ENCODE data around the gene TIMM13.
A peak's percentile ranks its signal among the peaks of the same experiment; 100 is the strongest.

Gene TIMM13

GRCh38 chr19:2433854-2434253, 6.5 kb upstream of the TIMM13 start:
- H3K27ac ChIP-seq: no peak overlapping the region
- no peak overlapping the region for H3K4me3 ChIP-seq

GRCh38 chr19:2432131-2432848, 4.9 kb upstream of the TIMM13 start:
- no peak overlapping the region for H3K27ac ChIP-seq

GRCh38 chr19:2431318-2432055, 4.1 kb upstream of the TIMM13 start:
- H3K4me3 ChIP-seq: no peak overlapping the region
- no peak overlapping the region for H3K27ac ChIP-seq

More at GRCh38 chr19:2432131-2432848, 4.9 kb upstream of the TIMM13 start:
- H3K4me3 ChIP-seq: no peak overlapping the region

- Histone ChIP-seq H3K4me3 (no peak overlapping the region), H3K27ac (no peak overlapping the region)
Observed at GRCh38 chr19:2429917-2430535, 2.6 kb upstream of the TIMM13 start.

- H3K4me3 ChIP-seq: peak overlapping the region in 1 of 7 experiments; percentile 80
- peak overlapping the region in 9 of 21 experiments; percentile 14 to 99 (median 96) for H3K27ac ChIP-seq
Observed at GRCh38 chr19:2428756-2429711, 1.6 kb upstream of the TIMM13 start.

GRCh38 chr19:2428321-2428690, 920 bp upstream of the TIMM13 start:
- Histone ChIP-seq H3K4me3 (peak overlapping the region; percentile 78 to 99 (median 85)), H3K27ac (peak overlapping the region in 20 of 21 experiments; percentile 14 to 100 (median 98))

- peak overlapping the region; percentile 46 to 100 (median 97) for H3K27ac ChIP-seq
Observed at GRCh38 chr19:2426611-2427428, 566 bp downstream of the TIMM13 start.

GRCh38 chr19:2425622-2426581, 1.5 kb downstream of the TIMM13 start:
- peak overlapping the region in 6 of 21 experiments; percentile 93 to 100 (median 98) for H3K27ac ChIP-seq
- H3K4me3 ChIP-seq: peak overlapping the region; percentile 78 to 99 (median 85)

More at GRCh38 chr19:2426611-2427428, 566 bp downstream of the TIMM13 start:
- H3K4me3 ChIP-seq: peak overlapping the region; percentile 78 to 99 (median 85)

GRCh38 chr19:2424686-2425621, 2.4 kb downstream of the TIMM13 start:
- peak overlapping the region in 2 of 21 experiments; percentile 8 to 34 for H3K27ac ChIP-seq

GRCh38 chr19:2423915-2424685, 3.3 kb downstream of the TIMM13 start:
- H3K4me3 ChIP-seq: no peak overlapping the region
- no peak overlapping the region for H3K27ac ChIP-seq

More at GRCh38 chr19:2424686-2425621, 2.4 kb downstream of the TIMM13 start:
- peak overlapping the region in 4 of 7 experiments; percentile 13 to 25 (median 14) for H3K4me3 ChIP-seq

- Histone ChIP-seq H3K27ac (no peak overlapping the region), H3K4me3 (no peak overlapping the region)
Observed at GRCh38 chr19:2423071-2423914, 4.1 kb downstream of the TIMM13 start.

- Histone ChIP-seq H3K4me3 (no peak overlapping the region), H3K27ac (no peak overlapping the region)
Observed at GRCh38 chr19:2421581-2422306, 5.6 kb downstream of the TIMM13 start.

GRCh38 chr19:2420490-2420889, 6.9 kb downstream of the TIMM13 start:
- Histone ChIP-seq H3K4me3 (no peak overlapping the region), H3K27ac (no peak overlapping the region)

- no peak overlapping the region for H3K27ac ChIP-seq
- H3K4me3 ChIP-seq: no peak overlapping the region
Observed at GRCh38 chr19:2419754-2420153, 7.6 kb downstream of the TIMM13 start.

Measured in skin epidermis (tissue), 12 donors.